Measurements from ENCODE around the gene KANSL2.

- TF ChIP-seq POLR2A (IDR thresholded peaks at IDR 0.05; ENCODE audit: low read depth, low read length) (no peak), TAF1 (IDR thresholded peaks at IDR 0.05; ENCODE audit: low read depth, low read length) (no peak)
These were observed 34.1 kb upstream of the KANSL2 start for GRCh38 chr12:48716168-48716492.

All from GM12891 (cell line).